Suprapubic skin (tissue), 3 donors: Measurements from ENCODE around the gene ENPP1.

Source experiments
- POLR2AphosphoS5 ChIP-seq, 3 donors: sonication (generic); formaldehyde crosslinking; IDR thresholded peaks; one replicate each; pipeline ENCODE4 v1.6.1; 2017; ENCODE audit warnings: antibody characterized with exemption in 3 of 3
- TF ChIP-seq, protein P1 (sequence below), 2 donors: fragments of 200-600 bp in 1 of 2; fragments of 450-650 bp in 1 of 2; sonication (generic) in 1 of 2; IDR thresholded peaks; one replicate each; pipeline ENCODE4 v1.5.1; 2016 to 2019; ENCODE audit warnings: antibody characterized with exemption in 2 of 2, mild to moderate bottlenecking in 1 of 2, moderate library complexity in 1 of 2

DNA sequence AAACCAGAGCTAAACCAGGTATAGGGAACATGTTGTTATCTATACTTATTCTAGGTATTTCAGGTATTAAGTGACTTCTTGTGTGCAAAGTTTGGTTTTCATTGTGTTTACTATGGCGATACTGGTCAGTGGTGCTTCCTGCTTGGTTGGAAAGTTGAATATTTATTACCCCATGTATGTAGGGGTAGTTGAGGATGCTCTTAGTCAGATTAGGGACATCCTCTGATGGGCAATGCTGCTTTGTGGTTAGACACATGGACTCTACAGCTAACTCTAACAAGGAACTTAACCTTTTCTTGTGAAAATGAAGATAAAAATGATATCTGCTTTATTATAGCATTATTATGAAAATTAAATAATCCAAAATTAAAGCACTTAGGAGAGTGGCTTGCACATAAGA is 44.1 kb upstream of the ENPP1 start:
- no peak for TF ChIP-seq POLR2AphosphoS5 (IDR thresholded peaks at IDR 0.05)
- TF ChIP-seq, protein P1, sequence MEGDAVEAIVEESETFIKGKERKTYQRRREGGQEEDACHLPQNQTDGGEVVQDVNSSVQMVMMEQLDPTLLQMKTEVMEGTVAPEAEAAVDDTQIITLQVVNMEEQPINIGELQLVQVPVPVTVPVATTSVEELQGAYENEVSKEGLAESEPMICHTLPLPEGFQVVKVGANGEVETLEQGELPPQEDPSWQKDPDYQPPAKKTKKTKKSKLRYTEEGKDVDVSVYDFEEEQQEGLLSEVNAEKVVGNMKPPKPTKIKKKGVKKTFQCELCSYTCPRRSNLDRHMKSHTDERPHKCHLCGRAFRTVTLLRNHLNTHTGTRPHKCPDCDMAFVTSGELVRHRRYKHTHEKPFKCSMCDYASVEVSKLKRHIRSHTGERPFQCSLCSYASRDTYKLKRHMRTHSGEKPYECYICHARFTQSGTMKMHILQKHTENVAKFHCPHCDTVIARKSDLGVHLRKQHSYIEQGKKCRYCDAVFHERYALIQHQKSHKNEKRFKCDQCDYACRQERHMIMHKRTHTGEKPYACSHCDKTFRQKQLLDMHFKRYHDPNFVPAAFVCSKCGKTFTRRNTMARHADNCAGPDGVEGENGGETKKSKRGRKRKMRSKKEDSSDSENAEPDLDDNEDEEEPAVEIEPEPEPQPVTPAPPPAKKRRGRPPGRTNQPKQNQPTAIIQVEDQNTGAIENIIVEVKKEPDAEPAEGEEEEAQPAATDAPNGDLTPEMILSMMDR (IDR thresholded peaks at IDR 0.05): no peak
